Activated CD8-positive, alpha-beta memory T cell treated with anti-CD3 and anti-CD28 coated beads, Interleukin-2, amount 50 U/mL, for 24 hours (primary cell): ENCODE measurements around the gene DIP2C.
"Not testable (repeated sequence)": the region's sequence is repeated elsewhere in the genome, so short reads cannot be mapped to it uniquely, and the experiment has no call there.

Source experiments
- DNase-seq: peaks from one replicate; pipeline ENCODE4 v3.0.0-alpha.2; 2020; ENCODE audit errors: extremely low read depth

The DIP2C gene

DNA sequence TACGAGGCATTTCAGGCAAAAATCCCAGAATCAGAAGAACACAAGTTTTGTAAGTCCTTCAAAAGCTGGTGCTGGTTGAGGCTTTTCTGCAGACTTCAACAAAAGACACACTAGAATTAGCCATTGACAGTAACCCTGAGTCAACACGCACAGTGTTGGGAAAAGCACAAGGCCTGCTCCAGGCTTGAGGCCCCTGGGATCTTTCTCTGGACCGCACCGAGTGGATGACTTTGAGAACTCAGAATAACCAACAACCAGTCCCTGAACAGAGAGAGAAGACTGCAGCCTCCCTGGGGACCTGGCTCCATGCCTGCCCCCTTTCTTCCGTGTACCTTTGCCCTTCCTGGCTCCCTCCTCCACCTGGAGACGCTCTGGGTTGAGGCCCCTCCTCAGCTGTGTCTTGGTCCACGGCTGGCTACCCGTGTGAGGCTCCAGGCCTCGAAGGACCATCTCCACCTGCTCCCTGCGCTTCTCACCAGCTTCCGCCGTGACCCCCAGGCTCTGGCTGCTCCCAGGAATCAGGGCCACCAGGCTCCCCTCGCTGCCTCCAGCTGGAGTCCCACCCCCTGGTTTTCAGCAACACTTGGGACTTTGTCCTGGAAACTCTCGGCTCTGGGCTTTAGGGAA, 28.4 kb downstream of the DIP2C start:
- DNase-seq: no peak

DNA sequence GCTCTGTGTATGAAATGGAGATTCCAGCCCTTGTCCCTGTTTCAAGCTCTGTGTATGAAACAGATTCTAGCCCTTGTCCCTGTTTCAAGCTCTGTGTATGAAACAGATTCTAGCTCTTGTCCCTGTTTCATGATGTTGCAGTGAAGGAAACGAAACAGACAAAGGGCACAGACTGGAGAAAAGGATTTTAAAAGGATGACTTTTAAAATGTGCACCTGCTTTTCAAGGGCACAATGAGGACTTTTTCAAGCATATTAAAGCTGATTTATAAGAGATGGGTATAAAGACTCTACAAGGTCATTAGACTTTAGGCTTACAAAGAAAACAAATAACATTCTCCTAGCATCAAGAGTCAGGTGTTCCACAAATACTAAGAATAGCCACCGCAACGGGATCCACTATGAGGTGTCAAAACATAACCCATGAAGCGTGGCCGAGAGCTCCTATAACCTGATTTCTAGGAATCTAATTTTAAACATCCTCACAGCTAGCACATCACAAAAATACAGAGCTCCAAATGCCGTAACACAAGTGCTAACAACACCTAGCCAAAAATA, 29.0 kb downstream of the DIP2C start:
- DNase-seq: no peak

DNA sequence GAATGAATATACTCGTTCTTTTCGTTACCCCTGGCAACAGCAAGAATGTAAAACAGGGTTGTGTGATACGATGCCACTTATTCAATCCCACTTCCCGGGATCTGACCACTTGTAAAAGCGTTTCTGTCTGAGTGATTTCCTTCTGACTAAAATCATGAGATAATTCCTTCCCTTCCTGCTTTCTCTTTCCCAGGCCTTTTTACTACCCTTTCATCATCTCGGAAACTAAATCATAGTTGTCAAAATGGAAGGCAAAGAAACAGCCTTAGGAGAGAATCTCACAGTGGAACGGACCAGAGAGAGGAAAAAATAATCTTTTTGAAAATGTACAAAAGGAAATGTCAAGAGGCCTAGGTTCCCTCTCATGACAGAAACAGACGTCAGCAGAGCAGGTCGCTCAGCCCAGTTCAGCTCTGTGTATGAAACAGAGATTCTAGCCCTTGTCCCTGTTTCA, 29.8 kb downstream of the DIP2C start:
- DNase-seq: no peak

DNA sequence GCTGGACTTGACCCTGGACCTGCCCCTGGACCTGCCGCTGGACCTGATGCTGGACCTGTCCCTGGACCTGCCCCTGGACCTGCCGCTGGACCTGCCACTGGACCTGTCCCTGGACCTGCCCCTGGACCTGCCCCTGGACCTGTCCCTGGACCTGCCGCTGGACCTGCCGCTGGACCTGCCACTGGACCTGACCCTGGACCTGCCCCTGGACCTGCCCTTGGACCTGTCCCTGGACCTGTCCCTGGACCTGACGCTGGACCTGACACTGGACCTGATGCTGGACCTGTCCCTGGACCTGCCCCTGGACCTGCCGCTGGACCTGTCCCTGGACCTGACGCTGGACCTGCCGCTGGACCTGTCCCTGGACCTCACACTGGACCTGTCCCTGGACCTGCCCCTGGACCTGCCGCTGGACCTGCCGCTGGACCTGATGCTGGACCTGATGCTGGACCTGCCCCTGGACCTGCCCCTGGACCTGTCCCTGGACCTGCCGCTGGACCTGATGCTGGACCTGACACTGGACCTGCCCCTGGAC, 31.6 kb downstream of the DIP2C start:
- DNase-seq: not testable (repeated sequence)

DNA sequence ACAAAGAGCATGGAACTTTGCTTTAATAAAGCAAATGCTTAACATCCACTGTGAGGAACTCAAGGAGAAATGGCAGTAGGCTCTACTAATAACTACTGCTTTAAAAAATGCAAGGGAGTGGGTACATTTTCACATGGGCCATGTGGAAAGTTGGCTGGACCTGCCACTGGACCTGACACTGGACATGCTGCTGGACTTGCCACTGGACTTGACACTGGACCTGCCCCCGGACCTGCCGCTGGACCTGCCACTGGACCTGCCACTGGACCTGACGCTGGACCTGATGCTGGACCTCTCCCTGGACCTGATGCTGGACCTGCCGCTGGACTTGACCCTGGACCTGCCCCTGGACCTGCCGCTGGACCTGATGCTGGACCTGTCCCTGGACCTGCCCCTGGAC, 32.6 kb downstream of the DIP2C start:
- DNase-seq: no peak

DNA sequence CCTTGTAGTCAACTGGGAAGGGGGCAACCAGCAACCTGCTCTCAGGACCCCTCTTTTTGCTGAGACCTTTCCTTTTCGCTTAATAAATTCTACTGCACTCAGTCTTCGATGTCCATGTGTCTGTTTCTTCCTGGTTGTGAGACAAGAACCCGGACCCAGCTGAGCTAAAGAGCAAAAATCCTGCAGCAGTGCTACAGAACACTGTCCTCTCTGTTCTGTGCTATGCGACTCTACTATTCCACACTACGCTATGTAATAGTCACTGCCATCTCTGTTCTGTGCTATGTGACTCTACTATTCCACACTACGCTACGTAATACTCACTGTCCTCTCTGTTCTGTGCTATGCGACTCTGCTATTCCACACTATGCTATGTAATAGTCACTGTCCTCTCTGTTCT, 34.3 kb downstream of the DIP2C start:
- no peak for DNase-seq

DNA sequence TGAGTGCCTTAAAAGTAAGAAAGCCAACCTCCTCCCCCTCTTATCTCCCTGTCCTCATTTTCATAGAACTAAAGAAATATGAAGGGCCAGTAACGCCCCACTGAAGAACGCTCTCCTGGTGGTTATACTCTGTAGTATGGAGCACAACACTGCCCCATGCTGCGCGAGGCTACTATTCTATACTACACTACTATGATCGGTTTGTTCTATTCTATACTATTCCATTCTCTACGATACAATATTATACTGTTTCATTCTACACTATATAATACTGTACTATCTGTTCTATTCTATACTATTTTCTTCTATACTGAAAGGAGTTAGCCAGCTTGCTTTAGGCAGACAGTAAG, 34.8 kb downstream of the DIP2C start:
- DNase-seq: no peak

DNA sequence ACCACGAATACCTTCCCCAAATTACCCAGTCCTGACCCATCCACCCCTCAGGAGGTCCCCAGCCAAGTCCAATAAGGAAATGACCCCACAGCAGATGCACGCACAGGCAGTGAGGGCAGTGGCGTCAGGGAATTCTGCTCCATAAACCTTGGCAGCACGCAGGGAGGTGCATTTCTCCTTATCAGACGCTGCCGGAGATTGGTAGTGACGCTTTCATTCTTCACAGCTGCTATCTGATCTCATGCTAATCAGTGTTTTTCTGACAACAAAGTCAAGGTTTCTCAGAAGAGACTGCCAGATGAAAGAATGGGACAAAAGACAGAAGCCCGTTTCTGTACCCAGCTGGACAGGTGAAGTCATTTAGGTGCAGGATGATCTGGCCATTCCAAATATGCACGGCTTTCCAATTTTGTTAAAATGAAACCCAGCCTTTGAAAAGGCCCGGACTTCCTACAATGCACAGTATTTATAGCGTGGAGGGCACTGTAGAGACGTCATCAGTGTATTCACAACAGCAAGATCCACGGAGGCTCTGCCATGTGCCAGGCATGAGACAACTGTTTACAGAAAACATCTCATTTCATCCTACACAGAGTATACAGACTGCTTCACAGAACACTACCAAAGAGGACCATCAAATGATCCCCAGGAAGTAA, 35.3 kb downstream of the DIP2C start:
- DNase-seq: no peak

DNA sequence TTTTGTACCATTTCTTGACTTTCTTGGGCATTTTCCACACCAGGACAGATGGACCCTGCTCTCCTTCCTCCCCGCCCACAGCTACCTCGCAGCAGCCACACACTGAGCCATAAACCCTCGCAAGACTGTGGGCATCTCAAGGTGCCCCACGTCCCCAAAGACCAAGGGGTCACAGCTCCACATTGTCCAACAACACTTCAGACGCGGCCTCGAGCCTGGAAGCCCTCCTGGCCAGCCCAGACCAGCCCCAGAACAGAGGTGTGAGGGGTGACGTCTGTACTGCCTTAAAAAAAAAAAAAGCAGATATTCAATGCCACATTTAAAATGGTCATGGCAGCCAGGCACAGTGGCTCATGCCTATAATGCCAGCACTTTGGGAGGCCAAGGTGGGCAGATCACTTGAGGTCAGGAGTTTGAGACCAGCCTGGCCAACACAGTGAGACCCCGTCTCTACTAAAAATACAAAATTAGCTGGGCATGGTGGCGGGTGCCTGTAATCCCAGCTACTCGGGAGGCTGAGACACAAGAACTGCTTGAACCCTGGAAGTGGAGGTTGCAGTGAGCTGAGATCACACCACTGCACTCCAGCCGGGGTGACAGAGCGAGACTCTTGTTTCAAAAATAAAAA, 36.5 kb downstream of the DIP2C start:
- DNase-seq: not testable (repeated sequence)

DNA sequence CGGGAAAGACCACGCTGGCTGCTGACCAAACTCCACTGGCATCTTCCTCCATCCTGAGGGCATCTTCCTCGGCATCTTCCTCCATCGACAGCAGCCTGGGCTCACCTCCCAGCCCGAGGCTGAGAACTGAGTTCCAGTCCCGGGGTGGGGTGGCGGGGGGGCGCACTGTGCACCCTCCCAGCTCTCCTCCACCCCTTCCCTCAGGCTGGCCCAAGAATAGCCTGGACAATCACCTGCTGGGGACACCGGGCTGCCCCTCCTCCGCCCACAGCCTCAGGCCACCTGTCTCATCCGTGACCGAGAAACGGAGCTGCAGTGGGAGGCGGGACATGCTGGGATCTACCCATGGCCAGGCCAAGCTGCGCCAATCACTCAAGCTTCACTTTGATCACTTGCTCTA, 37.2 kb downstream of the DIP2C start:
- no peak for DNase-seq

DNA sequence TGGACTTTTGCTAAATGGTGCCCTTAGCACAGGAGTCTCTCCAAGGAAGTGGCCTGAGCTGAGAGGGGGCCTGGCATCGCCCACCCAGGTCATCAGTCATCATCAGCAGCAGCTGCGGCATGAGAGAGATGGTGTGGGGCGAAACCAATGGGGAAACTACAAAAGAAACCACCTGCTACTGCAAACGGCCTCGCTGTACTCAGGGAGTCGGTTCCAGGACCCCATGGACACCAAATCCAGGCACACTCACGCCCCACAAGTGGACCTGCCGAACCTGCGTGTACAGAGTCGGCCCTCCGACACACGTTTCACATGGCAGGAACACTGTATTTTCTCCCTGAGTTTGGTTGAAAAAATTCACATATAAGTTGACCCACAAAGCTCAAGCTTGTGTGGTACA, 37.8 kb downstream of the DIP2C start:
- no peak for DNase-seq

DNA sequence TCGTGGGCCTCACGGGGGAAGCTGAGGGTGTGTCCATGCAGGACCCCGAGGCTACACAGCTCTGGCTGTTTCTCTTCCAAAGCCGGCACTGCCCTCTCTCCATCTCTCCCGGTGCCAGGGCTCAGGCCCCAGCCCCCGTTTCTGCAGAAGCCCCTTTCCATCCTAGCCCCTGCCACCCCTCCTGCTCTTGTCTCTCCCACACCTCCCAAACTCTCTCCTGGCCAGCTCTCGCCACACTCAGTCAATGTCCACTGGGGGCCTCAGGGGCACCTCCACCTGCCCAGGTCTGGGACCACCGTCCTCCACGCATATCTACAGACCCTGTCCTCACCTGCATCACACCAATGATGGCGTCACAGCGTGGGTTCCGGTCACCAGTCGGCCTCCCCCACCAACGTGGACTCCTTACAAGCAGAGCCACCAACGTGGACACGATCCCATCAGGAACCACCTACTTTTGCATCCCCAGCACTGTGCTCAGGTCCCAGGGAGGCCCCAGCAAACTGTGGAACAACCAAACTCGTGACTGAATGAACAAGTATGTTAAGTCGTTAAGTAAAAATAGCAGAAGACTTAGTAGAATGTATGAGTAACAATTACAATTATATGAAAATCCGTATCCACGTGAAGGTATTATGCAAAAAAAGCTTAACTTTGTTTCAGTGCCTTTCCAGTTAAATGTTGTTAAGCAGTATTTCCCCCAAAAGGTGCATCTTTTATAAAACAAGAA, 38.4 kb downstream of the DIP2C start:
- DNase-seq: no peak

DNA sequence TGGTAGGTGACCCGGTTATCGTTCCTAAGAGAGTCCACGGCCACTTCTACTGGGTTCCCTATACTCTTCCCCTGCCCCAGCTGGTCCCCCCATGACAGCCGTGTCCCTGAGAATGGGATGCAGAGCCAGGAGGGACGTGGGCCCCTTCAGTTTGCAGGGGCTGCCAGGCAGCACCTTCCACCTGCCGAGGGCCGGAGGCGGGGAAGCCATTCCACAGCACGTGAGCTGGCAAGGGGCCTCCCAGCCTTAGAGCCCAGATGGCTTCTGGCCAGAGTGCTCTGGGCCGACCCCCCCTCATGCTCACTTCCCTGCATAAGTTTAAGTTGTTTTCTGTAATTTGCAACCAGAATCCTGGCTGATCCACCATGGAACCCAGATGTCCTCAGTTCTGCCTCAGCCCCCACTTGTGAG, 39.0 kb downstream of the DIP2C start:
- no peak for DNase-seq

DNA sequence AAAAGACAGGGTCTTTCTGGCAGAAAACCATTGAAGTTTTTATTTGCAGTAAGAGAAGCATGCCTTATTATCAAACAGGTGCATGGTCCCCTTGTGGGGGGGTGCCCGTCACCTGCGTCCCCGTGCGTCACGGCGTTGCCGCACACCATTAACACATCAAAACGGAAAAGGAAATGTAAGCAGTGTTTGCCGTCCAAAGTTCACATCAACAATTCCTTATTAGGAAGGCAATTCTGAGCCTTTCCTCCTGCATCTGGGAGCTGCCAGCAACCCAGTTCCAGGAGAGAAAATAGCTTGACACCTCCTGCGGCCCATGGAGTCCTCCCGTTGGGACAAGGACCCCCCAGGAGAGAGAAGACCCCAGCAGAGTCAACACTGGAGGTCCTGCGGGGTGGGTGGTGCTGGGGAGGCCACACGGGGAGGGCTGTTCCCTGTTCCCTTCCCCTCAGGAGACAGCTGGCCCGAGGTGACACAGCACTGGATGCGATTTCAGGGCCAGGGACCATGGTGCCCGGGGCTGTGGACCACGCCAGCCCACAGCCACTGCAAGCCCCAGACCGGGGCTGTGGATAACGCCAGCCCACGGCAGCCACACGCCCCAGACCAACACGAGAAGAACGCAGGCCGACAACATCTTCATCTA, 39.5 kb downstream of the DIP2C start:
- no peak for DNase-seq

DNA sequence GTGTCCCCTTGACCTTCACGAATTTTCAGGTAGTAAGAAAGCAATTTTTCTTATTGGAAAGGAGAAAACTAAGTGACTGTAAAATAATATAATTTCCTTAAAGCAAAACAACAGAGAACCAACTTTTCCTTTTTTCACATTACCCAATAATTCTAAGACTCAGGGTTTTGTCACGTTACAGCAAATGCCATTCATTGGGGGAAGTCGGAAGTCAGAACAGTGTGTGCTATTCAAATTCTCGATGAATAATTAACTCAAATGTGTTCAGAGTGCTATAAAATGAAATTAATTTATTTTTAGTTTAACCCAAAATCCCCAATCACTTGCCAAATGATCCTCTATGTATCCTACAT, 40.0 kb downstream of the DIP2C start:
- no peak for DNase-seq

DNA sequence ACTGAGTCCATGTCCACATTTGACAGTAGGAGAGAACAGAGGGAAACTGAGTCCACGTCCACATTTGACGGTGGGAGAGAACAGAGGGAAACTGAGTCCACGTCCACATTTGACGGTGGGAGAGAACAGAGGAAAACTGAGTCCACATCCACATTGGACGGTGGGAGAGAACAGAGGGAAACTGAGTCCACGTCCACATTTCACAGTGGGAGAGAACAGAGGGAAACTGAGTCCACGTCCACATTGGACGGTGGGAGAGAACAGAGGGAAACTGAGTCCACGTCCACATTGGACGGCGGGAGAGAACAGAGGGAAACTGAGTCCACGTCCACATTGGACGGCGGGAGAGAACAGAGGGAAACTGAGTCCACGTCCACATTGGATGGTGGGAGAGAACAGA, 42.4 kb downstream of the DIP2C start:
- DNase-seq: not testable (repeated sequence)

DNA sequence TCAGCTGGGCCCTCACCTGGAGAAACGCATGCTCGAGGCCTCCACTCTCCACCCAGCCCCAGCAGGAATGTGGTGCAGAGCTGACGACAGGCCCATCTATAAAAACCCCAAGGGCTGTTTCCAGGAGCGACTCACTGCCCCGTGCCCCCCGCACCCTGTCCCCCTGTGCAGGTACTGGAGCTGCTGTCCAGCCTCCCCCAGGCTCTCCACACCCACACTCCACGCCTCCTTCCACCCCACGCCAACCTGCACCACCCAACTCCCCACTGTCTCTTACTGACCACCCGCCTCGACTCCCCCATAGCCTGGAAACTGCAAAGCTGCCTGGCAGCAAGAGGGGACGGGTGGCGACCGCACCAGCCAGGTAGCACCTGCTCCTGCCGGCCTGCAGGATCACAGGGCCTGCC, 43.3 kb downstream of the DIP2C start:
- no peak for DNase-seq

DNA sequence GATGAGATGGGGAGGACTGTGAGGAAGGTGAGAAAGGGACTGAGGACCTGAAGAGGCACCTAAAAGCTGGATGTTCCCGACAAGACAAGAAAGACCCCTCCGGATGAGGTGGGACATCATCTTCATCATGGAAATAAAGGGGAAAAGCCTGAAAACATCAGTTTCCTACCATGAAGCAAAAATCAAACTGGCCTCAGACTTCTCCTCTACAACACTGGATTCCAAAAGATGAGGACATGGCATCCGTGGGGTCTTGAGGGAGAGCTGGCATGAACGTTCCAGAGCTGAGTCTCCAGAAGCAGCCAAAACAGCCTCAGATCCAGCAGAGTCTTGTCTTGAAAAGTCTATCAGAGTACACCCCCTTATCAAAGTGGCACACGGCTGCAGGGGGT, 44.5 kb downstream of the DIP2C start:
- DNase-seq: no peak

DNA sequence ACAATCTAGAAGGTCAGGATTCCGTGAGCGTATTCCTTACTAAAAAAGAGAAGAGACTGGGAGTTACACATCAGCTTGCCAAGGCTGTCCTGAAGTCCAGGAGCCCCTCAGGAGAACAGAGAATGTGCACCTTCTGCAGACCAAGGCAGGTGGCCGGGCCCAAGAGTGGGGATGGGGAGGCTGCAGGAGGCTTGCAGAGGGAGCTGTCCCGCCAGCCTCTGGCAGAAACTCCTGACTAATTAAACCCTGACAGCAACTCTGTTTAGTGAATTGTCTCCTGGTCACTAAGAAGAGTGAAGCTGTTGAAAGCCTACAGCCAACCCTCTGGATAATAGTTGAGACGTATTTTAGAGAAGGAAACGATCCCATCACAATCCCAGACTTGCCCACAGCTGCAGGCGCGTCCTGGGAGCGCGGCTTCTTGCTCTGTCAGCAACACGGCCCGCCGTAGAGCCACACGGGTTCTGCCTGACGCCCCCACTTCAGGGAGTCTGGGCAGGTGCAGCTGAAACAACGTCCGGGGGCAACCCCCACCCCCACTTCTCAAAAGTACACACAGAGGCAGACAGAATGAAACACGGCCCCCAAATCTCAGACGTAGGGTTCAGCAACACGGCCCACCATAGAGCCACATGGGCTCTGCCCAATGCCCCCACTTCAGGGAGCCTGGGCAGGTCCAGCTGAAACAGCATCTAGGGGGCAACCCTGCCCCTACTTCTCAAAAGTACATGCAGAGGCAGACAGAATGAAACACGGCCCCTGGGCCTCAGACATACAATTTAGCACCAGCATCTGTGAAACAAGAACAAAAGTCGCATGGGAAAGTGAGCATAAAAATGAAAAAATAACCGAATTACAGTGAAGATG, 45.2 kb downstream of the DIP2C start:
- DNase-seq: no peak

DNA sequence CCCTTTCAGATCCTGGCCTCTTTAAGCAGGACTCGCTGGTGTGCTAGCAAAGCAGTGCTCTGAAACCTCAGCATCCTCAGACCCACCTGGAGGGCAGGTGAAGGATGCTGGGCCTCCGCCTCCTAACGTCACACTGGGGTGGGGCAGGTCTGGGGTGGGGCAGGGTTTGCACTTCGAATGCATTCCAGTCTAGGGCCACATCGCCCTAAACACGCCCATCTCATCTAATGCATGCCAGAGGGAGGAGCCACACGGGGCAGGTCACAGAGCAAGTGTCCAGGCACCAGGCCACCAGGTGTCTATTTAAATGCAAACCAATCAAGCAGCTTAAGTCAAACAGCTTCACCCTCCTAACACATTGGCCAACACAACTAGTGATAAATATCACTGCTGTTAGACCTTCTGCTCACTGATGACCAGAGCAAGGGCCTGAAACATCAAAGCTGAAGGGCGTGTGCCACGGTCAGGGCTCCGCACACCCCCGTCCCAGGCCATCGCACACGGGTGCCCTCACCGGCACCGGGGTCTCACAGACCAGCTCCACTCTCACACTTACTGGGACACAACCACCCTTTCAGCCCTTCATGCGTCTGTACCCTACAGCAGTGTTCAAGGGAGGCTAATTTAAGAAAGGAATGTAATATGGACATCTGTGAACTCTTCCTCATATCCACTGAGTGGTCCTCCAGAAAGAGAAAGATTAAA, 47.1 kb downstream of the DIP2C start:
- DNase-seq: no peak
